MV-4-11 (cell line): ENCODE measurements around the gene TOP3B.

Source experiments
- DNase-seq: peaks from one replicate; lab custom pipeline; 2025; lab: John Stamatoyannopoulos, UW

The TOP3B gene

GRCh38 chr22:22010358-22010757 is 27.8 kb upstream of the TOP3B start:
- no peak for DNase-seq

GRCh38 chr22:22009661-22010060 is 27.1 kb upstream of the TOP3B start:
- DNase-seq = no peak

- DNase-seq = no peak
These were observed 24.0 kb upstream of the TOP3B start for GRCh38 chr22:22006596-22006990.

- no peak for DNase-seq
These were observed 23.5 kb upstream of the TOP3B start for GRCh38 chr22:22005945-22006595.

- no peak for DNase-seq
These were observed 20.6 kb upstream of the TOP3B start for GRCh38 chr22:22003233-22003632.

- no peak for DNase-seq
These were observed 20.0 kb upstream of the TOP3B start for GRCh38 chr22:22002526-22003055.

GRCh38 chr22:22001664-22002525 is 19.3 kb upstream of the TOP3B start:
- DNase-seq = no peak

GRCh38 chr22:21998595-21999247 is 16.1 kb upstream of the TOP3B start:
- no peak for DNase-seq

GRCh38 chr22:21996175-21996720 is 13.7 kb upstream of the TOP3B start:
- DNase-seq = peak; percentile 80

GRCh38 chr22:21995660-21996059 is 13.1 kb upstream of the TOP3B start:
- no peak for DNase-seq

GRCh38 chr22:21994881-21995444 is 12.4 kb upstream of the TOP3B start:
- no peak for DNase-seq

GRCh38 chr22:21992593-21993237 is 10.1 kb upstream of the TOP3B start:
- no peak for DNase-seq

GRCh38 chr22:21991774-21992173 is 9.2 kb upstream of the TOP3B start:
- no peak for DNase-seq

GRCh38 chr22:21991304-21991596 is 8.7 kb upstream of the TOP3B start:
- no peak for DNase-seq

GRCh38 chr22:21990445-21991303 is 8.1 kb upstream of the TOP3B start:
- no peak for DNase-seq

GRCh38 chr22:21989049-21989448 is 6.5 kb upstream of the TOP3B start:
- DNase-seq = no peak

- no peak for DNase-seq
These were observed 2.6 kb upstream of the TOP3B start for GRCh38 chr22:21985214-21985613.

GRCh38 chr22:21984793-21985192 is 2.2 kb upstream of the TOP3B start:
- DNase-seq = peak; percentile 52

- DNase-seq = no peak
These were observed 713 bp downstream of the TOP3B start for GRCh38 chr22:21981874-21982273.

GRCh38 chr22:21980547-21980946 is 2.0 kb downstream of the TOP3B start:
- DNase-seq = no peak
